HEK293 (cell line): ENCODE data around the gene EXOSC6.

Source experiments
- ATF2 ChIP-seq: fragments of 450-650 bp; formaldehyde crosslinking; IDR thresholded peaks from 2 replicates; pipeline ENCODE4 v1.5.1; 2016; ENCODE audit warnings: missing biosample characterization, missing genetic modification characterization, low read depth
- CTCF ChIP-seq: fragments of 450-650 bp; formaldehyde crosslinking; IDR thresholded peaks from 2 replicates; pipeline ENCODE4 v1.5.1; 2016; ENCODE audit warnings: missing biosample characterization, missing genetic modification characterization
- SP7 ChIP-seq: fragments of 450-650 bp; formaldehyde crosslinking; IDR thresholded peaks from 2 replicates; pipeline ENCODE4 v1.5.1; 2016; ENCODE audit warnings: missing biosample characterization, missing genetic modification characterization
- ZNF121 ChIP-seq: fragments of 450-650 bp; formaldehyde crosslinking; IDR thresholded peaks from 2 replicates; pipeline ENCODE4 v1.5.1; 2016; ENCODE audit warnings: missing biosample characterization, missing genetic modification characterization
- ZNF280D ChIP-seq: fragments of 450-650 bp; formaldehyde crosslinking; IDR thresholded peaks from 2 replicates; pipeline ENCODE4 v1.5.1; 2016; ENCODE audit warnings: missing biosample characterization, missing genetic modification characterization
- ZNF473 ChIP-seq: fragments of 450-650 bp; formaldehyde crosslinking; IDR thresholded peaks from 2 replicates; pipeline ENCODE4 v1.5.1; 2017; ENCODE audit warnings: missing biosample characterization, missing genetic modification characterization
- ZNF777 ChIP-seq: fragments of 450-650 bp; formaldehyde crosslinking; IDR thresholded peaks from 2 replicates; pipeline ENCODE4 v1.5.1; 2017; ENCODE audit warnings: missing biosample characterization, missing genetic modification characterization, borderline replicate concordance

GRCh38 chr16:70301121-70301520, 49.4 kb upstream of the EXOSC6 start:
- TF ChIP-seq ZNF473 (tag by site-specific recombination) (no peak), CTCF (tag by site-specific recombination) (no peak), ZNF121 (tag by site-specific recombination) (no peak), ATF2 (no peak), ZNF280D (tag by site-specific recombination) (no peak), SP7 (no peak), ZNF777 (tag by site-specific recombination) (no peak)
